Astrocyte of the spinal cord (primary cell): ENCODE results near the gene PACS1.

Experiments
- DNase-seq: peaks from one replicate; pipeline ENCODE4 v3.0.0; 2011; ENCODE audit warnings: low read depth, low spot score
- H3K4me3 ChIP-seq: 2 replicates; pipeline ENCODE4 v1.5.1; 2011; ENCODE audit warnings: low read depth, mild to moderate bottlenecking, low read length, moderate library complexity
- CTCF ChIP-seq: IDR thresholded peaks from 2 replicates; pipeline ENCODE4 v1.5.1; 2012; ENCODE audit warnings: low read depth, mild to moderate bottlenecking, low read length, inconsistent platforms
- in situ Hi-C: cut with HindIII; loops from 2 replicates; pipeline ENCODE4 v1.10.0; 2017; ENCODE audit warnings: low sequenced_read_pairs

PACS1 gene

GRCh38 chr11:66259956-66260355 is 189.9 kb downstream of the PACS1 start:
- no peak for DNase-seq
- in situ Hi-C loops: no loop called here
- no peak overlapping the region for H3K4me3 ChIP-seq
- no peak for TF ChIP-seq CTCF

DNA sequence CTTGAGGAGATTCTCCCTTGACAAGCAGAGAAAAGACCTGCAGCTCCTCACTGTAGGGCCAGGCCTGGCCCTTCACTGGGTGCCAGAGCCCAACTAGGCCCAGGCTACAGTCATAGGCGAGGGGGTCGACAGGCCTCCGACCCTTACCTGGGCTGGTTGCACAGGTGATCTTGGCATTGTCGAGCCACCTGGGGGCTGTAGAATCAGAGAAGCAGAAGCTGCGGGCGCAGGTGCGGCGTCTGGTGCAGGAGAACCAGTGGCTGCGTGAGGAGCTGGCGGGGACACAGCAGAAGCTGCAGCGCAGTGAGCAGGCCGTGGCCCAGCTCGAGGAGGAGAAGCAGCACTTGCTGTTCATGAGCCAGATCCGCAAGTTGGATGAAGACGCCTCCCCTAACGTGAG is 191.5 kb downstream of the PACS1 start:
- DNase-seq: no peak
- in situ Hi-C loops: no loop called here
- H3K4me3 ChIP-seq: no peak overlapping the region
- TF ChIP-seq CTCF: no peak

DNA sequence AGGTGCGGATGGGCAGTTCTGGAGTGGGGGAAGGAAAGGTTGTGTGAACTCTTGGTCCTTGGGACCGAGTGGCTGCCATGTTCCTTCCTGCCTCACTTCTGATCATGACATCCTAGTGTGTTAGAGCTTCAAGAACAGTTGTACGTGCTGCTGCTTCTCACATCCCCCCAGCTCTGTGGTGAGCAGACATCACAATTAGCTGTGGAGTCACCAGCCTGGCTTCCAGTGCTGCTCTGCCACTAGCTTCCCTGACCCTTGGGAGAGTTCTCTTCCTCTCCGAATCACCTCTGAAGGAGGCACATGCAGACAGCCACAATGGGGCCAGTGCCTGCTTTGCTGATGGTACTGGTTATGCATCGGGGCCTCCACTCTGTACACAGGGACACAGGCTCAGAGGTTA is 192.1 kb downstream of the PACS1 start:
- in situ Hi-C loops: no loop called here
- DNase-seq: no peak
- no peak for TF ChIP-seq CTCF
- H3K4me3 ChIP-seq: no peak overlapping the region

DNA sequence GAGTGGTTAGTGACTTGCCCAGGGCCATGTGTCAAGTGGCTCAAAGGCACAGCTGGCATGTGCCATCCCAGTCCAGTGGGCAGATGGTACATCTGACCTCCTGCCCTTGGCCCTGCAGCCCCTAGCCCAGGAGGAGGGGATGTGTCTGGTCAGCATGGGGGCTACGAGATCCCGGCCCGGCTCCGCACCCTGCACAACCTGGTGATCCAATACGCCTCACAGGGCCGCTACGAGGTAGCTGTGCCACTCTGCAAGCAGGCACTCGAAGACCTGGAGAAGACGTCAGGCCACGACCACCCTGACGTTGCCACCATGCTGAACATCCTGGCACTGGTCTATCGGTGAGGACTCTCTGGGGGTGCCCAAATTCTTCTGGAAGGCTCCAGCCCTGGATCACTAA is 192.6 kb downstream of the PACS1 start:
- in situ Hi-C loops: no loop called here
- no peak for DNase-seq
- no peak for TF ChIP-seq CTCF

DNA sequence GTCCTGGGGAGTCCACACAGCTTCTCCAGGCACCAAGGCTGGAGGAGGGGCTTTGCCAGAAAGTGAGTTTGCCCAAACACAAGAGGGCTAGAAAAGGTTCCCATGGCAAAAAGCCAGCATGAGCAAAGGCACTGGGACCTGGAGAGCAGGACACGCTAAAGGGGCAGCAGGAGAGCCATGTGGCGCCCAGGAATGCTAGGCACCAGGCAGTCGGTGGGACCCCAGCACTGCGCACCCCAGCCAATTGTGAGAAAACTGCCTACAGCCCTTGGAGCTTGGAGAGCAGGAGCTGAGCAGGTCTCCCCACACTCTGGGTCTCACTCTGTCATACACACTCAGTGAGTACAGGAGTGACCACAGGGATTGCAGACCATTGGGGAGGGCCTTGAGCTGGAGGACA is 193.2 kb downstream of the PACS1 start:
- no peak for DNase-seq
- in situ Hi-C loops: no loop called here
- TF ChIP-seq CTCF: no peak
- no peak overlapping the region for H3K4me3 ChIP-seq

More for the DNA sequence above, 192.6 kb downstream of the PACS1 start:
- no peak overlapping the region for H3K4me3 ChIP-seq

- in situ Hi-C loops: no loop called here
- DNase-seq: no peak
- TF ChIP-seq CTCF: no peak
- H3K4me3 ChIP-seq: no peak overlapping the region
Measured at GRCh38 chr11:66263785-66264184, 193.7 kb downstream of the PACS1 start.

GRCh38 chr11:66264383-66264782 is 194.3 kb downstream of the PACS1 start:
- no peak for TF ChIP-seq CTCF
- H3K4me3 ChIP-seq: no peak overlapping the region
- in situ Hi-C loops: no loop called here
- DNase-seq: no peak
